Nucleus accumbens (tissue), 56 donors: ENCODE measurements around the gene AP4E1.
A peak's percentile ranks its signal among the peaks of the same experiment; 100 is the strongest.
"Not testable (repeated sequence)": the region's sequence is repeated elsewhere in the genome, so short reads cannot be mapped to it uniquely, and the experiment has no call there.

ENCODE experiments used
- DNase-seq, 56 donors: peaks; one replicate each; lab custom pipeline; 2025; lab: John Stamatoyannopoulos, UW

Gene AP4E1

GRCh38 chr15:50908209-50909009 is at the start of gene AP4E1:
TSS of gene AP4E1 (plus strand) at chr15:50908683. CDS start at chr15:50908779, 96 bp downstream.
- DNase-seq = peak in 54 of 56 donors; percentile 42 to 93 (median 87)

- no peak for DNase-seq
These were observed 47.7 kb upstream of the AP4E1 start for GRCh38 chr15:50860824-50861223.

GRCh38 chr15:50862553-50862952 is 45.9 kb upstream of the AP4E1 start:
- no peak for DNase-seq

- no peak for DNase-seq
These were observed 43.6 kb upstream of the AP4E1 start for GRCh38 chr15:50864873-50865272.

GRCh38 chr15:50865515-50866353 is 42.7 kb upstream of the AP4E1 start:
- no peak for DNase-seq

GRCh38 chr15:50871832-50872231 is 36.7 kb upstream of the AP4E1 start:
- DNase-seq = no peak

GRCh38 chr15:50872832-50873426 is 35.6 kb upstream of the AP4E1 start:
- no peak for DNase-seq

- DNase-seq = no peak
These were observed 34.5 kb upstream of the AP4E1 start for GRCh38 chr15:50873935-50874361.

GRCh38 chr15:50875238-50875637 is 33.2 kb upstream of the AP4E1 start:
- DNase-seq = not testable (repeated sequence)

- DNase-seq = no peak
These were observed 32.1 kb upstream of the AP4E1 start for GRCh38 chr15:50876260-50876988.

- peak in 51 of 56 donors; percentile 4 to 85 (median 54) for DNase-seq
These were observed 31.5 kb upstream of the AP4E1 start for GRCh38 chr15:50876989-50877360.

- no peak for DNase-seq
These were observed 29.4 kb upstream of the AP4E1 start for GRCh38 chr15:50879016-50879617.

GRCh38 chr15:50880206-50880605 is 28.3 kb upstream of the AP4E1 start:
- DNase-seq = no peak

GRCh38 chr15:50880651-50881114 is 27.8 kb upstream of the AP4E1 start:
- no peak for DNase-seq

- no peak for DNase-seq
These were observed 27.1 kb upstream of the AP4E1 start for GRCh38 chr15:50881121-50882048.

GRCh38 chr15:50883903-50884302 is 24.6 kb upstream of the AP4E1 start:
- DNase-seq = no peak

GRCh38 chr15:50884540-50884939 is 23.9 kb upstream of the AP4E1 start:
- no peak for DNase-seq

GRCh38 chr15:50886139-50886467 is 22.4 kb upstream of the AP4E1 start:
- no peak for DNase-seq
